Astrocyte (in vitro differentiated cells and primary cell): Measurements from ENCODE around the gene STUB1.

Source experiments
- CTCF ChIP-seq: IDR thresholded peaks from 2 replicates; pipeline ENCODE4 v1.5.1; 2011; ENCODE audit warnings: low read depth, mild to moderate bottlenecking, inconsistent platforms, low read length, moderate library complexity; ENCODE audit not compliant: insufficient read depth
- EZH2 ChIP-seq: IDR thresholded peaks from 2 replicates; pipeline ENCODE4 v1.6.1; 2012; ENCODE audit warnings: mild to moderate bottlenecking, low read length, inconsistent platforms; ENCODE audit not compliant: insufficient read depth

GRCh38 chr16:707062-707538 is 26.9 kb downstream of the STUB1 start:
- TF ChIP-seq CTCF (no peak), EZH2 (no peak)
